GM23248 (cell line): Measurements from ENCODE around the gene PATJ. TPM values are rescaled to one million over a fixed set of nuclear protein-coding genes. Genes with fewer than 3 reads are reported as not detected.
"Not testable (repeated sequence)": the region's sequence is repeated elsewhere in the genome, so short reads cannot be mapped to it uniquely, and the experiment has no call there.

Source experiments
- DNase-seq: peaks from one replicate; pipeline ENCODE4 v3.0.0-alpha.2; 2015
- H2AFZ ChIP-seq: fragments of 200-600 bp; sonication (generic); 2 replicates; pipeline ENCODE4 v1.6.1; 2016; ENCODE audit warnings: antibody characterized with exemption
- H3F3A ChIP-seq: fragments of 200-600 bp; sonication (generic); 2 replicates; pipeline ENCODE4 v1.6.1; 2016; ENCODE audit warnings: mild to moderate bottlenecking, antibody characterized with exemption, mixed run types; ENCODE audit not compliant: insufficient read depth
- H3K27ac ChIP-seq: fragments of 200-600 bp; sonication (generic); 2 replicates; pipeline ENCODE4 v1.5.1; 2016; ENCODE audit warnings: mild to moderate bottlenecking
- H3K27me3 ChIP-seq: fragments of 200-600 bp; sonication (generic); replicated peaks from 2 replicates; pipeline ENCODE4 v1.6.1; 2016; ENCODE audit warnings: mild to moderate bottlenecking; ENCODE audit not compliant: insufficient read depth
- H3K36me3 ChIP-seq: fragments of 200-600 bp; sonication (generic); 2 replicates; pipeline ENCODE4 v1.6.1; 2016; ENCODE audit warnings: low read depth, mild to moderate bottlenecking
- H3K4me1 ChIP-seq: fragments of 200-600 bp; sonication (generic); 2 replicates; pipeline ENCODE4 v1.6.1; 2016; ENCODE audit warnings: mild to moderate bottlenecking; ENCODE audit not compliant: insufficient read depth
- H3K4me2 ChIP-seq: fragments of 200-600 bp; sonication (generic); one replicate; pipeline ENCODE4 v1.6.1; 2016; ENCODE audit warnings: mild to moderate bottlenecking; ENCODE audit not compliant: unreplicated experiment
- H3K4me3 ChIP-seq: fragments of 200-600 bp; sonication (generic); 2 replicates; pipeline ENCODE4 v1.5.1; 2016; ENCODE audit warnings: mild to moderate bottlenecking
- H3K79me2 ChIP-seq: fragments of 200-600 bp; sonication (generic); 2 replicates; pipeline ENCODE4 v1.6.1; 2016; ENCODE audit warnings: mild to moderate bottlenecking; ENCODE audit not compliant: insufficient read depth
- H3K9ac ChIP-seq: fragments of 200-600 bp; sonication (generic); 2 replicates; pipeline ENCODE4 v1.6.1; 2016; ENCODE audit warnings: mild to moderate bottlenecking
- H3K9me2 ChIP-seq: fragments of 200-600 bp; sonication (generic); 2 replicates; pipeline ENCODE4 v1.6.1; 2016; ENCODE audit warnings: mixed run types, mild to moderate bottlenecking, moderate library complexity; ENCODE audit not compliant: insufficient read depth
- H3K9me3 ChIP-seq: fragments of 200-600 bp; sonication (generic); one replicate; pipeline ENCODE4 v1.6.1; 2017; ENCODE audit warnings: low read depth
- H4K20me1 ChIP-seq: fragments of 200-600 bp; sonication (generic); 2 replicates; pipeline ENCODE4 v1.6.0; 2016; ENCODE audit not compliant: insufficient read depth
- EZH2 ChIP-seq: fragments of 200-600 bp; sonication (generic); IDR thresholded peaks from 2 replicates; pipeline ENCODE4 v1.6.1; 2018; ENCODE audit warnings: antibody characterized with exemption, mild to moderate bottlenecking; ENCODE audit not compliant: insufficient read depth, poor library complexity, severe bottlenecking
- EZH2phosphoT487 ChIP-seq: fragments of 200-600 bp; sonication (generic); IDR thresholded peaks from 2 replicates; pipeline ENCODE4 v1.6.1; 2018; ENCODE audit warnings: antibody characterized with exemption, moderate library complexity, mild to moderate bottlenecking, low read depth; ENCODE audit not compliant: insufficient read depth
- WGBS, 2 experiments: methylation state at CpG; one replicate each; pipeline ENCODE4 v1.1.6; 2015 to 2017; ENCODE audit warnings: low lambda C conversion rate in 2 of 2, low coverage in 1 of 2; ENCODE audit errors: missing lambda C conversion rate in 2 of 2; 5-methylcytosine and 5-hydroxymethylcytosine counted together
- in situ Hi-C: fragments of 300-500 bp; cut with MboI; formaldehyde crosslinking; loops from 2 replicates; pipeline ENCODE4 v1.15.0; 2020
- polyA plus RNA-seq: library from polyadenylated mRNA; unstranded; fragments of >200 nt; fragmentation: Nextera tagmentation; extraction: Ambion mirVana; gene quantifications from 2 replicates; pipeline ENCODE4 v1.2.1, GENCODE V29; 2016
- total RNA-seq: library from RNA; depleted of rRNA; stranded (reverse); fragments of >200 nt; shearing (Covaris generic); gene quantifications from 2 replicates; pipeline ENCODE4 v1.2.3, GENCODE V29; 2014

Gene PATJ
- total and polyA plus RNA-seq, 2 experiments from 2014 or later = 5.3 to 6.1 TPM

DNA sequence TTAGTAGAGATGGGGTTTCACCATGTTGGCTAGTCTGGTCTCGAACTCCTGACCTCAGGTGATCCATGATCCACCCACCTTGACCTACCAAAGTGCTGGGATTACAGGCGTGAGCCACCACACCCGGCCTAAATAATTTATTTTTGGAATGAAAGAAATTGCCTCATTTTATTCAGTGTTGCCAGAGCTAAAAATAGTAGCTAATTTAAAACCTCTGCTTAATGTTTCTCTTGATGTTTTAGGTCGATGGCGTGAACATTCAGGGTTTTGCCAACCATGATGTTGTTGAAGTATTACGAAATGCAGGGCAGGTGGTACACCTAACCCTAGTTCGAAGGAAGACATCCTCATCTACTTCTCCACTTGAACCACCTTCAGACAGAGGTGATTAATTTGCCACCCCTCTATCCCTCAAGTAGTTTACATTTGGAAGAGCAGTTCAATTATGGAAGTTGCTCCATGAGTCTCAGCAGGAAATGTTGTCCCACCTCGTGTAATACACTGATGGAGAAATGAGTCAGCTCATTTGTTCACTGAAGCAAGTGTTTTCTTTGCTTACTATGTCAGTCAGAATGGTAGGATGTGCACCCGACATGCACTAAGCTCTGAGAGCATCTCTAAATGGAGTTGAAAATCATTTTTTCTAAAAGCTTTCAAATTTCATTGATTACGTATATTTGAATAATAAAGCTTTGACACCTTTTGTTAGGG is 54.9 kb downstream of the PATJ start:
- DNase-seq = no peak

DNA sequence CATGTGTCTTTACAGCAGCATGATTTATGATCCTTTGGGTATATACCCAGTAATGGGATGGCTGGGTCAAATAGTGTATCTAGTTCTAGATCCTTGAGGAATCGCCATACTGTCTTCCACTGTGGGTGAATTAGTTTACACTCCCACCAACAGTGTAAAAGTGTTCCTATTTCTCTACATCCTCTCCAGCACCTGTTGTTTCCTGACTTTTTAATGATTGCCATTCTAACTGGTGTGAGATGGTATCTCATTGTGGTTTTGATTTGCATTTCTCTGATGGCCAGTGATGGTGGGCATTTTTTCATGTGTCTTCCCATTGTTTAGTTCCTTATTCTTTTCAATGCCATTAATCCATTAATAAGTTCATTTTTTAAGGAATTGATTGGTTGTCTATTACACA is 58.8 kb downstream of the PATJ start:
- DNase-seq, H3F3A ChIP-seq, H3K36me3 ChIP-seq, H3K4me3 ChIP-seq, in situ Hi-C loops, H3K9me3 ChIP-seq, H3K4me2 ChIP-seq, H2AFZ ChIP-seq, H3K79me2 ChIP-seq, H4K20me1 ChIP-seq, H3K9ac ChIP-seq, H3K27me3 ChIP-seq, H3K27ac ChIP-seq, H3K9me2 ChIP-seq, H3K4me1 ChIP-seq: not testable (repeated sequence)
- 82 to 83% methylated on average over 1 of the region's 1 CpG for WGBS, 2 experiments

More for the DNA sequence above, 54.9 kb downstream of the PATJ start:
- Histone ChIP-seq H3K4me2 (no peak overlapping the region), H3K4me3 (no peak overlapping the region), H2AFZ (no peak overlapping the region), H3K36me3 (no peaks in the 10 kb centered on the region), H3F3A (no peaks in the 10 kb centered on the region), H3K9ac (no peak overlapping the region), H3K79me2 (no peaks in the 10 kb centered on the region), H3K9me3 (no peaks in the 10 kb centered on the region), H4K20me1 (no peaks in the 10 kb centered on the region), H3K9me2 (no peaks in the 10 kb centered on the region), H3K4me1 (no peaks in the 10 kb centered on the region), H3K27ac (no peak overlapping the region), H3K27me3 (no peaks in the 10 kb centered on the region)
- WGBS, 2 experiments = 79 to 83% methylated on average over 10 of the region's 10 CpGs
- in situ Hi-C loops = no loop called here
- no peak for TF ChIP-seq EZH2phosphoT487
- TF ChIP-seq EZH2 = no peak

DNA sequence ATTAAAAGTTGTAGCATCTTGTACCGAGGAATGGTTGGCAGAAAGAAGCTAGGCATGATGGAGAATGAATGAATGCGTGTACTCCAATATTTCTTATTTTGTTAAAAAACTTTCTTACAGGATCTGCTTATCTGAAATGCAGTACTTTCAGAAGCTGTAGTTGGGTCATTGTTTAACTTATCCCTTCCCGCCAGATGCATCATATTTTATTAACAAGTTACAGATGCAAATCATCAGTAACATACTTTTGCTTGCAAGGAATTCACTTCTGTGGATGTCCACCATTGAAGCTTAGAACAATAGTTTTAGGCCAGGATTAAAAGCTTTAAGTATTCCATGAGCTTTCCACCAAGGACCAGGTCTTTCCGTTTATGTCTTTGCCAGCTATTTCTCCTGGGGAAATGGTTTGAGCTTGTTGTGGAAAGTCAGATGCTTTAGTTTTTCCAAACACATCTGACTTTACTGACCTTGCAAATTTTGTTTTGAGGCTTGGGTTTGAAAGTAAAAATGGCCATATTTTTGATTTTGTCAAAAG is 65.4 kb downstream of the PATJ start:
- H3K9ac ChIP-seq = no peak overlapping the region
- 81 to 85% methylated on average over 4 of the region's 4 CpGs for WGBS, 2 experiments
- H2AFZ ChIP-seq = no peak overlapping the region
- no peak for DNase-seq
- no peaks in the 10 kb centered on the region for H4K20me1 ChIP-seq
- H3F3A ChIP-seq = peaks cover 6% of the 10 kb centered on the region
- H3K4me1 ChIP-seq = no peaks in the 10 kb centered on the region
- TF ChIP-seq EZH2 (no peak), EZH2phosphoT487 (no peak)
- H3K79me2 ChIP-seq = no peaks in the 10 kb centered on the region
- H3K9me3 ChIP-seq = no peaks in the 10 kb centered on the region
- no peaks in the 10 kb centered on the region for H3K27me3 ChIP-seq
- H3K9me2 ChIP-seq = no peaks in the 10 kb centered on the region
- H3K27ac ChIP-seq = no peak overlapping the region
- no peak overlapping the region for H3K4me2 ChIP-seq
- in situ Hi-C loops = no loop called here
- no peak overlapping the region for H3K4me3 ChIP-seq
- H3K36me3 ChIP-seq = no peaks in the 10 kb centered on the region

- Histone ChIP-seq H3F3A (peaks cover 6% of the 10 kb centered on the region), H3K9me3 (no peaks in the 10 kb centered on the region), H3K27me3 (no peaks in the 10 kb centered on the region), H3K27ac (no peak overlapping the region), H3K4me1 (no peaks in the 10 kb centered on the region), H2AFZ (no peak overlapping the region), H3K9me2 (no peaks in the 10 kb centered on the region), H3K9ac (no peak overlapping the region), H3K36me3 (no peaks in the 10 kb centered on the region), H3K4me3 (no peak overlapping the region), H3K4me2 (no peak overlapping the region), H3K79me2 (no peaks in the 10 kb centered on the region), H4K20me1 (no peaks in the 10 kb centered on the region)
- no peak for DNase-seq
- 89 to 97% methylated on average over 4 of the region's 4 CpGs for WGBS, 2 experiments
- no peak for TF ChIP-seq EZH2
- TF ChIP-seq EZH2phosphoT487 = no peak
- in situ Hi-C loops = no loop called here
These were observed 66.0 kb downstream of the PATJ start for GRCh38 chr1:61808321-61808720.
